ENCODE measurements around the gene POU2F2. TPM values are rescaled to one million over a fixed set of nuclear protein-coding genes. Genes with fewer than 3 reads are reported as not detected.

The POU2F2 gene
- polyA plus RNA-seq, result 10 to 100 TPM in 1 of 3 donors, 1 to 10 TPM in 2; 2.0 to 10.3 (median 2.1) TPM

DNA sequence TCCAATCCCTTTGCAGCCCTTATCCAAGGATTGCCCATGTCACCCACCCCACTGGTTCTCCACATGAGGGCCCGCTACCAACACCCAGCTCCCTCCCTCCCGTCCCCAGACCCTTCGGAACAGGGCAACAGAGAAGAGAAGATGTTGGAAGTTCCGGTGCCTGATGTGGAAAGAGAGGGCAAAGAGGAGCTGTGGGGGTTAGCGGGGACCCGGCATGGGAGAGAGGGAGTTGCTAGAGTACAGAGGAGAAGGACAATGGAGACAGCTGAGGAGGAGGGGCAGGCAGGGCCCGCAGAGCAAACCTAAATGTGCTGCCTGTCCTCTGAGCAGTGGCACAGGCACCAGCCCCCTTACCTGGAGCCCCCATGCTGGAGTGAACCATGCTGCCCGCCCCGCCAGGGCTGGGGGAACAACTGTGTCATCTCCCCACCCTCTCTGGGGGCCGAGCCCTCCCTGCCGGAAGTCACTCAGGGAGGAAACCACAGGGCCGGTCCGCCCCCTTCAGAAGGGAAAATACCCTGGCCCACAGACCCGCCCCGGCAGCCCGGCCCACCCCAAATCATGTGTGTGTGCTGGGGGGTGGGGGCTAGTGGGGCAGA, at the start of gene POU2F2:
Gene POU2F2 (minus strand): TSS at position 417 of the 599 bp plus-strand sequence. CDS start 35 bp downstream, at position 382.
- Mint-ChIP-seq H3K27me3 (ENCODE audit: low read depth in 3 of 3) (peaks cover 0 to 5% (median 2%) of the 10 kb centered on the region in 3 donors), H3K9me3 (no peaks in the 10 kb centered on the region), H3K36me3 (no peaks in the 10 kb centered on the region), H3K27ac (peak within 1 kb of the TSS; percentile 81 to 96 (median 89)), H3K4me1 (peaks cover 43 to 47% of the 10 kb centered on the region in 2 donors), H3K4me3 (peak within 1 kb of the TSS; percentile 81 to 91 (median 89))
- peak; percentile 79 to 82 (median 81) for DNase-seq

DNA sequence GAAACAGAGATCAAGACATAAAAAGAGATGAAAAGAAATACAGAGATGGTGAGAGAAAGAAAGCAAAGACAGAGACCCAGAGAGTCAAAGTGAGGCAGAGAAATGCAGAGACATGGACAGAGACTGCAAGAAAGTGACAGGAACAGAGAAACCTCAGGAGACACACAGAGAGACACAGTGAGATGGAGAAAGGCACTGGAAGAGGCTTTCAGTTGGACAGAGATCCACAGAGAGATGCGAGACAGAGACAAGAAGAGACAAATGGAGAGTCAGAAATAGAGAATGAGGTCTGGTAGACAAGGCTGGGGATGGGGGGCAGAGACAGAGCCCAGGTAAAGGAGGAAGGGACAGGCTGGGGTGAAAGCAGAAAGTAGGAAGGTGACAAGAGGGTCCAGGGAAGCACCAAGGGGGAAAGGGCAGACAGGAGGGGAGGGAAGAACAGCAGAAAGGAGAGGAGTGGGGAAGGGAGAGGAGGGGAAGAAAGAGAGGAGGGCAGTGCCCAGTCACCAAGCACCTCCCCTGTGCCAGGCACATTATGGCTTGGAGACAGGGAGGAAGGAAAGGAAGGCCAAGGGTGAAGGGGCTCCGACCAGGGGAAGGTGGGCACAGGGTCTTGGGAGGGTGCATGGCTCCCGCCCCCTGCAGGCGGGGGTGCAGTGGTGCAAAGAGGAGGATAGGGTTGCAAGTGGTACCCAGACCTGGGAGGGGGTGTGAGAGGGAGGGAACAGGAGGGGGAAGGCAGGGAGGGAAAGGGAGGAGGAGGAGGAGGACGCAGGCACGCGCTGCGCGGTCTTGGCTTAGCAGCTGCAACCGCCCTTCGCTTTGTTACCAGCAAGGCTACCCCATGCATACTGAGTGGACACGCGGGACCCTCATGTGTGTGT, 46.8 kb upstream of the POU2F2 start:
- Mint-ChIP-seq H3K36me3 (no peaks in the 10 kb centered on the region), H3K27ac (no peak overlapping the region), H3K27me3 (ENCODE audit: low read depth in 3 of 3) (peaks cover 7 to 16% (median 12%) of the 10 kb centered on the region in 3 donors), H3K4me3 (no peak overlapping the region), H3K9me3 (no peaks in the 10 kb centered on the region), H3K4me1 (peaks cover 32 to 37% of the 10 kb centered on the region in 2 donors)
- peak in 1 of 3 donors; percentile 18 for DNase-seq

DNA sequence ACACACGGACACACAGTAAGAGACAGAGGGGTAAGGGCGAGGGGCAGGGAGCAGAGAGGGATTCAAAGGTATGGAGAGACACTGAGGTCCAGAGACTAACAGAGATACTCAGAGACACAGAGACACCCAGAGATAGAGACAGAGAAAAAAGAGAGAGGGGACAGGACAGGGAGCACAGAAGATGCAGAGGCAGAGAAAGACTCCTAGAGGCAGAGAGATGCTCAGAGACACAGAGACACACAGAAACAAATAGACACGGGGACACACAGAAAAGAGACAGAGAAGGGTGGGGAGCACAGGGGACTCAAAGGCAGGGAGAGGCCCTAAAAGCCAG, 45.4 kb upstream of the POU2F2 start:
- peaks cover 7 to 16% (median 15%) of the 10 kb centered on the region in 3 donors for H3K27me3 Mint-ChIP-seq (ENCODE audit: low read depth in 3 of 3)
- no peak overlapping the region for H3K4me3 Mint-ChIP-seq
- no peaks in the 10 kb centered on the region for H3K9me3 Mint-ChIP-seq
- no peak overlapping the region for H3K27ac Mint-ChIP-seq
- no peaks in the 10 kb centered on the region for H3K36me3 Mint-ChIP-seq
- no peak for DNase-seq
- H3K4me1 Mint-ChIP-seq, result peaks cover 21 to 23% of the 10 kb centered on the region in 2 donors

DNA sequence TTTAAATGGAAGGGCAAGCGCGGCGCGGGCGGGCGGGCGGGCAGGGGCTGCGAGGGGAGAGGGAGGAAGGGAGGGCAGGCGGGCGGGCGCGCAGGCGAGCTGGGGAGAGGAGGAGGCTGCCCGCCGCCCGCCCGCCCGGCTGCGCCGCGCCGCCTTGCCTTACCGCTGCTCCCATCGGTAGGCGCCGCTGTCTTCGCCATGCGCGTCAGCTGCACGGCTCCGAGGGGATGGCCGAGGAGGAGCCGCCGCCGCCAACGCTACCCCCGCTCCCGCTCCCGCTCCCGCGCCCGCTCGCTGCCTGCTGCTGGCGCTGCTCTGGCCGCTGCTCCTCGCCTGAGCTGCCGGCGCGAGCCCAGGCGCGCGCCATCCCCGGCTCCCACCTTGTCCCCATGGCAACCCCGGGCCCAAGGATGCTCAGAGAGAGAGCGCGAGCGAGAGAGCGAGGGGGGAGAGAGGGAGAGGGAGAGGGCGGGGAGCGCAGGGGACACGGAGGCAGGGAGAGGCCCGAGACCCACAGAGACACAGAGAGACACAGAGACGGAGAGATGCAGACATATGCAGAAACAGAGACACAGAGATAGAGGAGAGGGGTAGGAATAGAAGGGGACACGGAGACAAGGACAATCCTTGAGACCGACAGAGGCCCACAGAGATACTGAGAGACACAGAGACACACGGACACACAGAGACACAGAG, 44.9 kb upstream of the POU2F2 start:
- no peaks in the 10 kb centered on the region for H3K36me3 Mint-ChIP-seq

DNA sequence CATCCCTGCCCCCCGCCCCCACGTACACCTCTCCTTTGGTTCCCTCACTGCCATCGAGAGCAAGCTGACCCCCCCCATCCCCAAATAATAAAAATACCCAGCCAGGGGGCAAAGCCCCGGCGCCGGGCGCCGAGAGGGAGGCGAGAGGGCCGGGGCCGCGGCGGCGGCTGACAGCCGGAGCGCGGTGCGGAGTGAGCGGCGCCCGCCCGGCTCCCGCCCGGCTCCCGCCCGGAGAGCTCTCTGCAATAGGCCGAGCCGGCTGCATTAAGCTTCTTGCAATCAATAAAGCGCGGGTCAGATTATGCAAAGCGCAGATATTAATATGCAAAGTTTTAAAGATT, 44.4 kb upstream of the POU2F2 start:
- Mint-ChIP-seq H3K36me3 (no peaks in the 10 kb centered on the region), H3K4me3 (peak overlapping the region; percentile 89 to 95 (median 94)), H3K9me3 (no peaks in the 10 kb centered on the region), H3K4me1 (peaks cover 15% of the 10 kb centered on the region in 2 donors), H3K27ac (peak overlapping the region in 3 of 6 donors; percentile 18 to 65 (median 43)), H3K27me3 (ENCODE audit: low read depth in 3 of 3) (peaks cover 6 to 15% (median 14%) of the 10 kb centered on the region in 3 donors)
- DNase-seq, result no peak

More for the DNA sequence above, 44.9 kb upstream of the POU2F2 start:
- H3K9me3 Mint-ChIP-seq, result no peaks in the 10 kb centered on the region
- H3K4me1 Mint-ChIP-seq, result peaks cover 15 to 18% of the 10 kb centered on the region in 2 donors
- H3K27me3 Mint-ChIP-seq (ENCODE audit: low read depth in 3 of 3), result peaks cover 7 to 15% (median 15%) of the 10 kb centered on the region in 3 donors
- DNase-seq, result peak; percentile 66 to 76 (median 73)
- H3K4me3 Mint-ChIP-seq, result no peak overlapping the region
- no peak overlapping the region for H3K27ac Mint-ChIP-seq

DNA sequence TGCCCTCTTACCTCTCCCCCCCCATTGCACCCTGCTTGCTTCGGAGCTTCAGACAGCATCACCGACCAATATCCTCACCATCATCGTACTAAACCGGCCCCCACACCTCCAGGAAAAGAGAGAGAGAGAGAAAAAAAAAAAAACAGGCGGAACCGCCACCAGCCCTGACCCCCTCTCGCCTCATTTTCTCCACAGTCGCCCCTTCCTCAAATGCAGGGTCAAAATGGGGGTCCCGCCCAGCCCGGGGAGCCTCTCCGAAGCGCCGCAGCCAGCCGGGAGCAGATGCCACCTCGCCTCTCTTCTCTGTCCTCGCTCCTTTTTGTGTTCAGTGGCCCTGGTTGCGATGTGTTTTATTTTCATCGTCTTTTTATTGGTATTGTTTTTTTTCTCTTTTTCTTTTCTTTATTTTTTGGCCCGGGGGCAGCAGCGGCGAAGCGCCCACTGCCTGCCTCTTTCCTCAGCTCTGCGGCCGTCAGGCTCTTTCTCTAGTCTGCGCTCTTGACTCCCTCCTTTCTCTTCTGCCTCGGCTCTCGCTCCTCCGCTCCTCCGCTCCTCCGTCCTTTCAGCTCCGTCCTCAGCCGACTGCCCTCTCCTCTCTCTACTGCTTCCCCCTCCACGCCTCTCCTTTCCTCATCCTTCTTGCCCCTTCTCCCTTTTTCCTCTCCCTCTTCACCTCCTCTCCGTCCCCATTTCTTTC, 43.9 kb upstream of the POU2F2 start:
- Mint-ChIP-seq H3K4me1 (peaks cover 15% of the 10 kb centered on the region in 2 donors), H3K9me3 (no peaks in the 10 kb centered on the region), H3K36me3 (peaks cover 0 to 2% (median 0%) of the 10 kb centered on the region in 3 donors), H3K27ac (peak overlapping the region in 5 of 6 donors; percentile 17 to 86 (median 43)), H3K4me3 (peak overlapping the region; percentile 89 to 95 (median 94)), H3K27me3 (ENCODE audit: low read depth in 3 of 3) (peaks cover 6 to 15% (median 14%) of the 10 kb centered on the region in 3 donors)
- DNase-seq, result peak in 1 of 3 donors; percentile 22

DNA sequence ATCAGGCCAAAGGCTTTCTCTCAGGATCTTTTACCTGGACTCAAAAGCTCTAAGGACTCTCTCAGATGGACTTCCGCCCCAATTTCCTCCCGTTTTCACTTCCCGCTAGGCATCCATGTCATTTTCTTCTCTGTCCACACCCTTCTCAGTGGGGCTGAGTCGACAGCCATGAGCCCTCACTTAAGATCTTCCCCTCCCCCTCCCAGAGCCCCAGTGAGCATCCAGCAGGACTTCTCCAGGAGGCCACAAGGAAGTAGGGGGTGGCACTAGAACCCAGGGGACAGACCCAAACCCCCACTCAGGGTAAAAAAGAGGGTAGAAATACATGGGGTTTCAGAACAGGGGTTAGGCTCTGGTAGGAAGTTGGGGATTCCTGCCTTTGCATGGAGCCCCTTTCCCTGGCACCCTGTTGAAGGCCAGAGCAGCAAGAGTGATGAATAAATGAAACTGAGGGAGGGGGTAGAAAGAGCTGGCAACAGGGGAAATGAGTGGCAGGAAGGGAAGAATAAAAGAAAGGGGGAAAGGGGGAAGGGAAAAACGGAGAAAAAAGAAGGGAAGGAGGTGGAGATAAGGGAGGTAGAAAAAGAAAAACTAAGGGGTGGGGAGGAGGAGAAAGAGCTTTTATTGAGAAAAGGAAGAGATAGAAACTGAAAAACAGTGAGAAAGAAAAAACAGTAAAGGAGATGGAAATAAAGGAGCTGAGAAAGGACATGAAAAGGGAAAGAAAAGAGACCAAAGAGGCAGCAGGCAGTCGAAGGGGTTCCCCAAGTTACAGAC, 42.9 kb upstream of the POU2F2 start:
- peak overlapping the region in 1 of 6 donors; percentile 44 for H3K27ac Mint-ChIP-seq
- H3K4me3 Mint-ChIP-seq, result peak overlapping the region; percentile 89 to 95 (median 94)
- peaks cover 0 to 2% (median 0%) of the 10 kb centered on the region in 6 donors for H3K9me3 Mint-ChIP-seq
- H3K4me1 Mint-ChIP-seq, result peaks cover 15% of the 10 kb centered on the region in 2 donors
- H3K36me3 Mint-ChIP-seq, result peaks cover 0 to 4% (median 0%) of the 10 kb centered on the region in 3 donors
- H3K27me3 Mint-ChIP-seq (ENCODE audit: low read depth in 3 of 3), result peaks cover 6 to 18% (median 16%) of the 10 kb centered on the region in 3 donors
- DNase-seq, result no peak

DNA sequence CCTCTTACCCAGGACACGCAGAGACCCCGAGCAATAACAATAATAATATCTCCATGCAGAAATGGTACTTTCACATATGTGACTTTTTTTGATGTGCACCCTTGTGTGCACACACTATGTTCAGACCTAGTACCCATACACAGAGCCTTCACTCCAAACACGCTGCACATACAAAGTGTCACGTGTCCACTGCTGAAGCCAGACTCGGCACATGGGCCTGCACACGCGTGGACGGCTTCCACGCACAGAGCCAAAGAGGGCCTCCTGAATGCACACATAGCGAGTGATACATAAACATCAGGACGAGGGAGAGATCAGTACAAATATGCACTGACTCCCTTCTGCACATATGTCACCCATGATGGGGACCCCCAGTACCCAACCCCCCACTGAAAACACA, 41.9 kb upstream of the POU2F2 start:
- H3K9me3 Mint-ChIP-seq, result peaks cover 0 to 2% (median 0%) of the 10 kb centered on the region in 6 donors
- H3K27ac Mint-ChIP-seq, result no peak overlapping the region
- DNase-seq, result no peak
- peak overlapping the region in 3 of 5 donors; percentile 22 to 51 (median 36) for H3K4me3 Mint-ChIP-seq
- peaks cover 0 to 4% (median 0%) of the 10 kb centered on the region in 3 donors for H3K36me3 Mint-ChIP-seq
- H3K4me1 Mint-ChIP-seq, result peaks cover 15% of the 10 kb centered on the region in 2 donors
- peaks cover 4 to 18% (median 14%) of the 10 kb centered on the region in 3 donors for H3K27me3 Mint-ChIP-seq (ENCODE audit: low read depth in 3 of 3)

DNA sequence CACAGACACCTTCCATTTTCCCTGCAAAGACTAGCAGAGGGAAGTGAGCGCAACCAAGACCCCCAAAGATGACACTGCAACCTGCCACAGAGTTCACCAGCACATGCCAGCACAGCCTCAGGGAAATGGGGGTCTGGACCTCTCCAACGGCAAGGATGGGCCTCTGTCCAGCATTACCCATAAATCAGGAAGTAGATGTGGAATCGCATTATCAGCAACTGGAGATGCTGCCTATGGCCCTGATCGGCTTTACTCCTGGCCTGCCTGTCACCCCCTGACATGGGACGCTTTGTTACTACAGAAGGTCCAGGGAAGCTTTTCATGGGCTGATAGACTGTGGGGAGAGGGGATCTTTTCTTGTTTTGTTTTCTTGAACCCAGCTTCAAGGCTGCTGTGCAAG, 41.4 kb upstream of the POU2F2 start:
- H3K9me3 Mint-ChIP-seq, result peaks cover 0 to 2% (median 0%) of the 10 kb centered on the region in 6 donors
- H3K27ac Mint-ChIP-seq, result no peak overlapping the region
- H3K4me1 Mint-ChIP-seq, result peaks cover 15% of the 10 kb centered on the region in 2 donors
- no peak overlapping the region for H3K4me3 Mint-ChIP-seq
- DNase-seq, result no peak
- H3K36me3 Mint-ChIP-seq, result peaks cover 0 to 4% (median 0%) of the 10 kb centered on the region in 3 donors
- peaks cover 4 to 18% (median 13%) of the 10 kb centered on the region in 3 donors for H3K27me3 Mint-ChIP-seq (ENCODE audit: low read depth in 3 of 3)

DNA sequence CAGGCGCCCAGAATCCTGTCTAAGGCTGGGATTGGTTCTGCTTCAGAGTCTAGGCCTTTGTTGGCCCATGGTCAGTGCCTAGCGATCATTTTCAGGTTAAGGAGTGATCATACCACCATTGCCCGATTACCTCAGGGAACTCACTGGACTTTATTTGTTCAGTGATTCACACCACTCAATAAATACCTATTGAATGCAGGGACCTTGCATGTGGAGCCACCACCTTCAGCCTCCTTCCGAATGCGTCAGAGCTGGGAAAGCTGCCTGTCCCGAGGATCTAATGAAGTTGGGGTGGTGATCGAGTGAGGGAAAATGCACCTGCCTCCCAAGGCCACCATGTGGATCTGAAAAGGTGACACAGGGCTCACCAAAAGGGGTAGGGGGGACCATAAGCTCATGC, 40.0 kb upstream of the POU2F2 start:
- Mint-ChIP-seq H3K9me3 (peaks cover 0 to 2% (median 0%) of the 10 kb centered on the region in 6 donors), H3K27me3 (ENCODE audit: low read depth in 3 of 3) (peaks cover 4 to 18% (median 15%) of the 10 kb centered on the region in 3 donors), H3K36me3 (peaks cover 0 to 4% (median 0%) of the 10 kb centered on the region in 3 donors), H3K4me3 (no peak overlapping the region), H3K4me1 (peaks cover 15% of the 10 kb centered on the region in 2 donors), H3K27ac (no peak overlapping the region)
- no peak for DNase-seq

DNA sequence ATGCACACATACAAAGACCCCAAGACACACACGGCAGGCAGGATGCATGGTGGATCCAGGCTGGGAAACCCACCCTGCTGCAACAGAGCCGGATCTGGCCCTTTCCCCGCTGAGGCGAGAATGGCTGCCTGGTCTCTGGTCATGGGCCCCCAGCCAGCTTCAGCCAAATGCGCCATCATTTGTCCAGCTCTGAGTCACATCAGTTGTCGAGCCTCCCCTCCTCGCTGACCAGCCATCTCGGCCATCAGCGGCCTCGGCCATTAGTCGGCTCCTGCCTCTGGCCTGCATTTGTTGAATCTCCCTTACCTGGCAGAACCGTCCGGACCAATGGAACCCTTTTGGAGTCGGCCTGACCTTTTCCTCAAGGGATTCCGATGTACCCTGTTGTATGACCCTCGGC, 38.5 kb upstream of the POU2F2 start:
- H3K27ac Mint-ChIP-seq, result no peak overlapping the region

More for the DNA sequence above, 38.5 kb upstream of the POU2F2 start:
- Mint-ChIP-seq H3K27me3 (ENCODE audit: low read depth in 3 of 3) (peaks cover 0 to 12% (median 10%) of the 10 kb centered on the region in 3 donors), H3K4me3 (no peak overlapping the region), H3K9me3 (peaks cover 0 to 2% (median 0%) of the 10 kb centered on the region in 6 donors), H3K4me1 (peaks cover 6 to 7% of the 10 kb centered on the region in 2 donors), H3K36me3 (peaks cover 0 to 4% (median 0%) of the 10 kb centered on the region in 3 donors)
- DNase-seq, result no peak
